ENCODE data around the gene HOXB5.

Gene HOXB5

GRCh38 chr17:48624118-48624517 is 30.5 kb upstream of the HOXB5 start:
- H3K27ac ChIP-seq (ENCODE audit: low read length), result no peak overlapping the region
- H3K4me2 ChIP-seq (ENCODE audit: low read length), result no peak overlapping the region
- H3K4me1 ChIP-seq (ENCODE audit: low read length), result peaks cover 5% of the 10 kb centered on the region; the same call in 1 of the 2 replicates
- no peaks in the 10 kb centered on the region for H3K79me2 ChIP-seq (ENCODE audit: low read length)
- no peak overlapping the region for H2AFZ ChIP-seq (ENCODE audit: low read depth, low read length)
- H3K27me3 ChIP-seq (ENCODE audit: low read depth, low read length), result peaks cover 44% of the 10 kb centered on the region
- H3K9me3 ChIP-seq (ENCODE audit: insufficient read depth, low read length), result no peaks in the 10 kb centered on the region
- no peaks in the 10 kb centered on the region for H3K36me3 ChIP-seq (replicated peaks; ENCODE audit: low read depth, low read length)
- TF ChIP-seq, protein P1, sequence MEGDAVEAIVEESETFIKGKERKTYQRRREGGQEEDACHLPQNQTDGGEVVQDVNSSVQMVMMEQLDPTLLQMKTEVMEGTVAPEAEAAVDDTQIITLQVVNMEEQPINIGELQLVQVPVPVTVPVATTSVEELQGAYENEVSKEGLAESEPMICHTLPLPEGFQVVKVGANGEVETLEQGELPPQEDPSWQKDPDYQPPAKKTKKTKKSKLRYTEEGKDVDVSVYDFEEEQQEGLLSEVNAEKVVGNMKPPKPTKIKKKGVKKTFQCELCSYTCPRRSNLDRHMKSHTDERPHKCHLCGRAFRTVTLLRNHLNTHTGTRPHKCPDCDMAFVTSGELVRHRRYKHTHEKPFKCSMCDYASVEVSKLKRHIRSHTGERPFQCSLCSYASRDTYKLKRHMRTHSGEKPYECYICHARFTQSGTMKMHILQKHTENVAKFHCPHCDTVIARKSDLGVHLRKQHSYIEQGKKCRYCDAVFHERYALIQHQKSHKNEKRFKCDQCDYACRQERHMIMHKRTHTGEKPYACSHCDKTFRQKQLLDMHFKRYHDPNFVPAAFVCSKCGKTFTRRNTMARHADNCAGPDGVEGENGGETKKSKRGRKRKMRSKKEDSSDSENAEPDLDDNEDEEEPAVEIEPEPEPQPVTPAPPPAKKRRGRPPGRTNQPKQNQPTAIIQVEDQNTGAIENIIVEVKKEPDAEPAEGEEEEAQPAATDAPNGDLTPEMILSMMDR (IDR thresholded peaks at IDR 0.05; ENCODE audit: low read depth, low read length), result no peak
- no peak for TF ChIP-seq EZH2phosphoT487 (IDR thresholded peaks at IDR 0.05; ENCODE audit: low read depth)
- H3K9ac ChIP-seq (ENCODE audit: low read length), result no peak overlapping the region
- no peak overlapping the region for H3K4me3 ChIP-seq (ENCODE audit: low read length)
- H4K20me1 ChIP-seq (ENCODE audit: insufficient read depth, low read length), result no peaks in the 10 kb centered on the region

GRCh38 chr17:48623583-48623982 is 30.0 kb upstream of the HOXB5 start:
- peaks cover 7% of the 10 kb centered on the region; the same call in 1 of the 2 replicates for H3K4me1 ChIP-seq (ENCODE audit: low read length)
- no peaks in the 10 kb centered on the region for H3K36me3 ChIP-seq (replicated peaks; ENCODE audit: low read depth, low read length)
- peaks cover 45% of the 10 kb centered on the region for H3K27me3 ChIP-seq (ENCODE audit: low read depth, low read length)
- H3K4me3 ChIP-seq (ENCODE audit: low read length), result no peak overlapping the region
- no peaks in the 10 kb centered on the region for H3K79me2 ChIP-seq (ENCODE audit: low read length)
- H3K4me2 ChIP-seq (ENCODE audit: low read length), result no peak overlapping the region
- no peak overlapping the region for H2AFZ ChIP-seq (ENCODE audit: low read depth, low read length)
- TF ChIP-seq, protein P1 (IDR thresholded peaks at IDR 0.05; ENCODE audit: low read depth, low read length), result no peak
- no peak for TF ChIP-seq EZH2phosphoT487 (IDR thresholded peaks at IDR 0.05; ENCODE audit: low read depth)
- no peak overlapping the region for H3K9ac ChIP-seq (ENCODE audit: low read length)
- no peaks in the 10 kb centered on the region for H4K20me1 ChIP-seq (ENCODE audit: insufficient read depth, low read length)
- H3K9me3 ChIP-seq (ENCODE audit: insufficient read depth, low read length), result no peaks in the 10 kb centered on the region
- no peak overlapping the region for H3K27ac ChIP-seq (ENCODE audit: low read length)

DNA sequence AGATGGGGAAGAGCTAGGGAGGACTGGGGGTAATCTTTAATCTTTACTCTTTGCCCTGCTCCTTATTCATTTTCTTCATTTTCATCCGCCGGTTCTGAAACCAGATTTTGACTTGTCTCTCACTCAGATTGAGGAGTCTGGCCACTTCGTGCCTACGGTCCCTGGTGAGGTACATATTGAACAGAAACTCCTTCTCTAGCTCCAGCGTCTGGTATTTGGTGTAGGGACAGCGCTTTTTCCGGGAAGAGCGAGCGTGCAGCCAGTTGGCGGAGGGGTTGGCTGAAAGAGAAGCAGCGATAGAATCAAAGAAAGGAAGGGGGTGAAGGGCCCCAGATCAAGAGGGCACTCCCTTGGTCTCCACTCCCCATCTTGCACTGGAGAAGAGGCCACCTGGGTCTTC is 29.3 kb upstream of the HOXB5 start:
- H2AFZ ChIP-seq (ENCODE audit: low read depth, low read length), result no peak overlapping the region
- no peak overlapping the region for H3K9ac ChIP-seq (ENCODE audit: low read length)
- no peaks in the 10 kb centered on the region for H4K20me1 ChIP-seq (ENCODE audit: insufficient read depth, low read length)
- no peaks in the 10 kb centered on the region for H3K36me3 ChIP-seq (replicated peaks; ENCODE audit: low read depth, low read length)
- H3K4me2 ChIP-seq (ENCODE audit: low read length), result no peak overlapping the region
- no peaks in the 10 kb centered on the region for H3K79me2 ChIP-seq (ENCODE audit: low read length)
- H3K4me1 ChIP-seq (ENCODE audit: low read length), result peaks cover 12% of the 10 kb centered on the region
- TF ChIP-seq, protein P1 (IDR thresholded peaks at IDR 0.05; ENCODE audit: low read depth, low read length), result no peak
- TF ChIP-seq EZH2phosphoT487 (IDR thresholded peaks at IDR 0.05; ENCODE audit: low read depth), result no peak
- H3K27me3 ChIP-seq (ENCODE audit: low read depth, low read length), result peaks cover 46% of the 10 kb centered on the region
- no peaks in the 10 kb centered on the region for H3K9me3 ChIP-seq (ENCODE audit: insufficient read depth, low read length)
- no peak overlapping the region for H3K27ac ChIP-seq (ENCODE audit: low read length)
- H3K4me3 ChIP-seq (ENCODE audit: low read length), result no peak overlapping the region

DNA sequence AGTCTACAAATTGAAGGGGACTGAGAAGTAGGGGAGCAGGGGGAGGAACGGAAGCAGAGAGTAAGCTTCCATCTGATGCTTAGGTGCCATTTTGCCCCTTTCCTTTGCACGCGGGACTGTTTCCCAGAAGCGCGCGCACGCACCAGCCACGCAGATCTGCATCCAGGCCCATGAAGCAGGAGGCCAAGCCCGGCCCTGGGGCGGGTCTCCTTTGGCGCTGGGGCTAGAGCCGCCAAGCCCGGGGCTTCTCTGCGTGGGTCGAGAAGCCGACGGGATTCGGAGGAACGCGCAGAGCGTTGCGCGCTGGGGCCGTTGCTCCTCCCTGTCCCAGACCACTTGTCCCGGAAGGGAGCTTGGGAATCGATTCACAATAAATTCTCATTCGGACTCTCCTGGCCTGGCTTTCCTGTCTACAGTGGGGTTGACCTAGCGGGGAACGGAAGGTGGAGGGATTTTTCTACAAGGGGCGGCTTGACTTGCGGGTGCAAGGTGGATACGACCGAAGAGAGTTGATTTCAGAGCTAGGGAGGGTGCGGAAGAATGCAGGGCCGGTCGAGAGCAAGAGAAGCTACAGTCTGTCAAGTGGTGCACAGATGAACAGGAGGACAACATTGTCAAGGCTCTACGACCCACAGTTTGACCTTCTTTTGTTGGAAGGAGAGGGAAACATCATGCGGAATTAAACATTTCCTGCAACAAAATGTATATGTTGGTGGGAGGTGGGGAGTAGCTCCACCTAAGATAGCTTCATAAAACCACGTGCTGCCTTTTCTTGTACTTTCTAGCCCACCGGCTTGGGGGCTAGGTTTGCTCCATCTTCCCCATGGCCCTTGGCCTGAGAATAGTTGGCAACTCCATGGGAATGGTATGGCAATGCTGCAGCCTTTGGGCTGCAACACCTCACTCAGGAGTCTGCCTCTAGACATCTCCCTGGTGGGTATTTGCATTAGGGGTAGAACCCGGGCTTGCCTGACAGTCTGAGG is 28.1 kb upstream of the HOXB5 start:
- H3K27ac ChIP-seq (ENCODE audit: low read length), result no peak overlapping the region
- H2AFZ ChIP-seq (ENCODE audit: low read depth, low read length), result no peak overlapping the region
- no peaks in the 10 kb centered on the region for H3K36me3 ChIP-seq (replicated peaks; ENCODE audit: low read depth, low read length)
- no peak overlapping the region for H3K4me3 ChIP-seq (ENCODE audit: low read length)
- no peaks in the 10 kb centered on the region for H3K79me2 ChIP-seq (ENCODE audit: low read length)
- H3K9ac ChIP-seq (ENCODE audit: low read length), result no peak overlapping the region
- H4K20me1 ChIP-seq (ENCODE audit: insufficient read depth, low read length), result no peaks in the 10 kb centered on the region
- peaks cover 7% of the 10 kb centered on the region for H3K4me1 ChIP-seq (ENCODE audit: low read length)
- no peak overlapping the region for H3K4me2 ChIP-seq (ENCODE audit: low read length)
- H3K9me3 ChIP-seq (ENCODE audit: insufficient read depth, low read length), result no peaks in the 10 kb centered on the region
- H3K27me3 ChIP-seq (ENCODE audit: low read depth, low read length), result peaks cover 55% of the 10 kb centered on the region
- TF ChIP-seq, protein P1 (IDR thresholded peaks at IDR 0.05; ENCODE audit: low read depth, low read length), result no peak
- no peak for TF ChIP-seq EZH2phosphoT487 (IDR thresholded peaks at IDR 0.05; ENCODE audit: low read depth)
